Right atrium auricular region (tissue), 2 donors: Measurements from ENCODE around the gene PSMB7. TPM values are rescaled to one million over a fixed set of nuclear protein-coding genes. Genes with fewer than 3 reads are reported as not detected.

Experiments
- DNase-seq: peaks from one replicate; pipeline ENCODE4 v3.0.0-alpha.2; 2019; ENCODE audit warnings: low spot score
- H3K27ac ChIP-seq, 2 donors: fragments of 200-600 bp; sonication (generic); 1 replicate in 1 of 2; 2 replicates in 1 of 2; pipeline ENCODE4 v1.5.1; 2016 to 2019
- H3K27me3 ChIP-seq, 2 donors: fragments of 200-600 bp; sonication (generic); one replicate each; pipeline versions ENCODE4 v1.5.1 to v1.6.0; 2017 to 2019
- H3K36me3 ChIP-seq: fragments of 200-600 bp; sonication (generic); one replicate; pipeline ENCODE4 v1.5.1; 2016
- H3K4me1 ChIP-seq, 2 donors: fragments of 200-600 bp; sonication (generic); one replicate each; pipeline versions ENCODE4 v1.5.1 to v1.6.0; 2017 to 2019
- H3K4me3 ChIP-seq, 2 donors: fragments of 200-600 bp; sonication (generic); 1 replicate in 1 of 2; 2 replicates in 1 of 2; pipeline ENCODE4 v1.5.1; 2017 to 2019; ENCODE audit warnings: mild to moderate bottlenecking in 1 of 2, moderate library complexity in 1 of 2
- H3K9me3 ChIP-seq, 2 donors: fragments of 200-600 bp; sonication (generic); one replicate each; pipeline ENCODE4 v1.5.1; 2019
- total RNA-seq, 2 donors: library from RNA; depleted of rRNA; stranded (reverse); fragments of >200 nt; gene quantifications; one replicate each; pipeline ENCODE4 v1.1.0, GENCODE V29; 2016
- TF ChIP-seq, protein P1 (sequence below), 2 donors: fragments of 200-600 bp; sonication (generic); IDR thresholded peaks; one replicate each; pipeline ENCODE4 v1.5.1; 2019; ENCODE audit warnings: antibody characterized with exemption in 2 of 2

The PSMB7 gene
- total RNA-seq, 2 donors from 2014 or later, result 178 to 207 TPM

DNA sequence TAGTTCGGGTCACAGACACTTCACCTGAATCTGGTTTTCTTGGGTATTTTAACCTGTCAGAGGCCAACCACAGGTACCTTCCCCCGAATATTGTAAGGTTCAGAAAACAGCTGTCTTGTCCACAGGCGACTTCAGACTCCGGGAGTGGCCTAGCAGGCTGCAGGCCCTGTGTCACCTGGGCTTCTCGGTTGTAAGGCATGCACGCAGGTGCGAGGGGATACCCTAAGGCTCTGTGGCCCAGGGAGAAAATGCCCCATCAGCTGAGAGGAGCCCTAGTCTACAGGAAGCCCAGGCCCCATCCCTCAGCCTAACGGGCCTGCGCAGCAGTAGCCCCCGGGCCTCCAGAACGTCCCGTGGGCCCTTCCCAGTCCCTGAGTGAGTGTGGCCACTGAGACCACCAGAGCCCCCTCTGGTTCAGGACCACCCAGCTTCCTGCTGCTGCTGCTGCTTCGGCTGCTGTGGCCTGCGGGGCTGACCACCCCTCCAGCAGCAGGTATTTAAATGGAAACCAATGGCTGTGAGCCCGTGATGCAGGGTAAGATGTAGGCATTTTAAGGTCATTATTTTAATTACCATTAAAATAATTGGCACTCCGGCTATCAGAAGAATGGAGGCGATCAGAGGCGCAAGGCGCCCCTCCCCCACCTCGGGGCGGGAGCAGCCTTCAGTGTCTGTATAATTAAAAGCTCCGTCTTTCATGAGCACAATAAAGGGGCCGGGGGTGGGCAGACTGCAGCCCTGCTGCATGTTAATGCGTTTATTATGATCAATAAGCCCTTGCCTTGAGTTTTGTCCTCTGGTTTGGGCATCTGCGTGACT is 65.4 kb downstream of the PSMB7 start:
- no peak for DNase-seq
- H3K36me3 ChIP-seq, result peaks cover 69% of the 10 kb centered on the region
- H3K9me3 ChIP-seq, result no peaks in the 10 kb centered on the region
- peaks cover 0 to 7% of the 10 kb centered on the region in 2 donors for H3K4me1 ChIP-seq
- TF ChIP-seq, protein P1, sequence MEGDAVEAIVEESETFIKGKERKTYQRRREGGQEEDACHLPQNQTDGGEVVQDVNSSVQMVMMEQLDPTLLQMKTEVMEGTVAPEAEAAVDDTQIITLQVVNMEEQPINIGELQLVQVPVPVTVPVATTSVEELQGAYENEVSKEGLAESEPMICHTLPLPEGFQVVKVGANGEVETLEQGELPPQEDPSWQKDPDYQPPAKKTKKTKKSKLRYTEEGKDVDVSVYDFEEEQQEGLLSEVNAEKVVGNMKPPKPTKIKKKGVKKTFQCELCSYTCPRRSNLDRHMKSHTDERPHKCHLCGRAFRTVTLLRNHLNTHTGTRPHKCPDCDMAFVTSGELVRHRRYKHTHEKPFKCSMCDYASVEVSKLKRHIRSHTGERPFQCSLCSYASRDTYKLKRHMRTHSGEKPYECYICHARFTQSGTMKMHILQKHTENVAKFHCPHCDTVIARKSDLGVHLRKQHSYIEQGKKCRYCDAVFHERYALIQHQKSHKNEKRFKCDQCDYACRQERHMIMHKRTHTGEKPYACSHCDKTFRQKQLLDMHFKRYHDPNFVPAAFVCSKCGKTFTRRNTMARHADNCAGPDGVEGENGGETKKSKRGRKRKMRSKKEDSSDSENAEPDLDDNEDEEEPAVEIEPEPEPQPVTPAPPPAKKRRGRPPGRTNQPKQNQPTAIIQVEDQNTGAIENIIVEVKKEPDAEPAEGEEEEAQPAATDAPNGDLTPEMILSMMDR (IDR thresholded peaks at IDR 0.05), result no peak
- no peak overlapping the region for H3K4me3 ChIP-seq
- H3K27me3 ChIP-seq, result no peaks in the 10 kb centered on the region
- H3K27ac ChIP-seq, result no peak overlapping the region

DNA sequence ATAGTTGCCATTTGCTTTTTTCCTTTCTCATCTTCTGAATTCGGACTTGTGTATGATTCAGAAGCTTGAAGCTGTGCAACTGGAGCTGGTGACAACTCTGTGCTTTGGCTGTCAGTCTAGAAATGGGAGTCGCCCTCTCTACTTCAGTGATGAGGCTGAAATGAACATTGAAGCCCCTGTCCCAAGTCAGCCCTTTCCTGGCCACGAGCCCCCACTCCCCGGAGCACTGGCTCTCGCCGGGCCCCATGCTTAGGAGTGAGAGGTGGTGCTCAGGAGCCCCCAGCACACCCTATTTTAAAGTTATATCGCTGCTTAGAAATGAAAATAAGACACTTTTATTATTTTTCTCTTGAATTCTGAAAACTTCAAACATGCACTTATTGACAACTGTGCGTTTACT is 66.0 kb downstream of the PSMB7 start:
- TF ChIP-seq, protein P1 (IDR thresholded peaks at IDR 0.05), result no peak
- DNase-seq, result no peak
- Histone ChIP-seq H3K36me3 (peaks cover 64% of the 10 kb centered on the region), H3K9me3 (no peaks in the 10 kb centered on the region), H3K27me3 (no peaks in the 10 kb centered on the region), H3K27ac (no peak overlapping the region), H3K4me3 (no peak overlapping the region), H3K4me1 (peaks cover 0 to 7% of the 10 kb centered on the region in 2 donors)

DNA sequence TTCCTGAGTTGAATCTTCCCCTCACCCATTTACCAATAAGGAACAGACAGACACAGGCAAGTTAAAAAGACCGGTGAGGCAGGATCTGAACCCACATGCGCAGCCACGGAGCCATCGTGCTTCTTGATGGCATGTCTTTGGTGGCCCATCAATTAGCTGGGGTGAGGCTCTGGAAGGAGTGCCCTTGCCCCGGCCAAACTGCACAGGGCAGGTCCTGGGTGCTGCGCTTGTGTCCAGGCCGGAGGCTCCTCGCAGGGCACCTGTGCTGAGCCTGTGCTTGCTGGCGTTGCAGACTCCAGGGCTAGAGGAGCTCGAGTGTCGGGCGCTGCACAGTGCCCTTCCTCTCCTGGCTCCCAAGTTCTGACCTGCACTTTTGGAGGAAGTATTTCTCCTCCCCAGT is 66.4 kb downstream of the PSMB7 start:
- TF ChIP-seq, protein P1 (IDR thresholded peaks at IDR 0.05), result no peak
- DNase-seq, result no peak
- peaks cover 0 to 7% of the 10 kb centered on the region in 2 donors for H3K4me1 ChIP-seq
- no peak overlapping the region for H3K4me3 ChIP-seq
- peaks cover 62% of the 10 kb centered on the region for H3K36me3 ChIP-seq
- H3K9me3 ChIP-seq, result no peaks in the 10 kb centered on the region
- H3K27me3 ChIP-seq, result no peaks in the 10 kb centered on the region
- no peak overlapping the region for H3K27ac ChIP-seq

DNA sequence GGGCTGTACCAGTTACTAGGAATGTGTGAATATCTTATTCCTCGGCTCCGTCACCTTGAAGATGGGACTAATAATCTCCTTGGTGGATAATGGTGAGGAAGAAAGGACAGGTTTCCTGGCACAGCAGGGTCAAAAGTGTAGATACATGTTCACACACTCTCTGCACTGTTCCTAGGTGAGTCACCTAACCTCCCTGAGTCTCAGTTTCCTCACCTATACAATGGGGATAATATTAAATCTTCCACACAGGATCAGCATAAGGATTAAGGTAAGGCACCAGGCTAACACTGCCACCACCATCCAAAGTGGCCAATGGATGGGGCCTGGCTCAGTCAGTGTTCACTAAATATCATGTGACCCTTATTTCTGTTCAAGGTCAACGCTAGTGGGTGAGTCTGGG is 66.9 kb downstream of the PSMB7 start:
- no peaks in the 10 kb centered on the region for H3K27me3 ChIP-seq
- TF ChIP-seq, protein P1 (IDR thresholded peaks at IDR 0.05), result no peak
- DNase-seq, result no peak
- no peak overlapping the region for H3K4me3 ChIP-seq
- peaks cover 57% of the 10 kb centered on the region for H3K36me3 ChIP-seq
- no peak overlapping the region for H3K27ac ChIP-seq
- no peaks in the 10 kb centered on the region for H3K9me3 ChIP-seq
- peaks cover 0 to 7% of the 10 kb centered on the region in 2 donors for H3K4me1 ChIP-seq

DNA sequence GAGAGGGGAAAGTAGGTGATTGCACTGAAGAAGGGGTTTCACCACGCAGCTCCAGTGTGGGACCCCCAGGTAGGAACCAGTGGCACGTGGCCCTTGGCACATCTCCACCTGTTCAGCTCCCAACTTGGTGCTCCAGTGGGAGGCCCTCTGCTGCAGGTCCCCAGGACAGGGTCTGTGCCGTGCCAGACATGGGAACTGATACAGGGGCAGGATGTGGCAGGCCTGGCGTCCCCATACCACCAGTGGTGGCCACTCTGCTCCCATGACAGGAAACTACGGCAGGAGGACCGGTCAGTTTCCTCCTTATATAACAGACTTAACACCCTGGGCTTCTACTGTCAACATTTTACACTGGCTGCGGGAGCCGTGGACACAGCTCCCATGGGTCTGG is 67.3 kb downstream of the PSMB7 start:
- peaks cover 53% of the 10 kb centered on the region for H3K36me3 ChIP-seq
- H3K4me3 ChIP-seq, result no peak overlapping the region
- TF ChIP-seq, protein P1 (IDR thresholded peaks at IDR 0.05), result no peak
- no peak overlapping the region for H3K27ac ChIP-seq
- DNase-seq, result no peak
- no peaks in the 10 kb centered on the region for H3K9me3 ChIP-seq
- H3K27me3 ChIP-seq, result no peaks in the 10 kb centered on the region
- peaks cover 0 to 11% of the 10 kb centered on the region in 2 donors for H3K4me1 ChIP-seq
